Measurements from ENCODE around the gene FHL5.
"Not testable (repeated sequence)": the region's sequence is repeated elsewhere in the genome, so short reads cannot be mapped to it uniquely, and the experiment has no call there.

FHL5 gene

GRCh38 chr6:96624957-96625356 is 62.0 kb downstream of the FHL5 start:
- H4K8ac ChIP-seq (ENCODE audit: low read length): no peak overlapping the region
- H2AFZ ChIP-seq (ENCODE audit: low read depth, low read length): no peak overlapping the region
- no peak overlapping the region for H4K91ac ChIP-seq (ENCODE audit: low read length)
- no peaks in the 10 kb centered on the region for H3K79me1 ChIP-seq (replicated peaks; ENCODE audit: low read length, poor library complexity, severe bottlenecking)
- H3K18ac ChIP-seq (ENCODE audit: low read depth in 1 of 2, low read length in 2 of 2): no peak overlapping the region
- no peak overlapping the region for H3K4me2 ChIP-seq (ENCODE audit: low read length, poor library complexity, severe bottlenecking)
- WGBS: 81% methylated on average over 3 of the region's 3 CpGs
- no peak overlapping the region for H2BK15ac ChIP-seq (ENCODE audit: low read depth, poor library complexity, severe bottlenecking)
- no peak for DNase-seq
- H2BK120ac ChIP-seq (ENCODE audit: low read depth, low read length): no peak overlapping the region
- no peak overlapping the region for H2BK5ac ChIP-seq (ENCODE audit: low read depth, low read length, poor library complexity, severe bottlenecking)
- H3K27ac ChIP-seq (ENCODE audit: low read length, poor library complexity, severe bottlenecking): no peak overlapping the region
- H3K4me1 ChIP-seq (ENCODE audit: control insufficient read depth, insufficient read depth, low read depth, low read length): no peaks in the 10 kb centered on the region
- no peak overlapping the region for H2BK12ac ChIP-seq (ENCODE audit: low read length in 2 of 2)
- no peak overlapping the region for H3K4me3 ChIP-seq (ENCODE audit: insufficient read depth in 1 of 2, low read depth in 1 of 2, low read length in 2 of 2)
- no peaks in the 10 kb centered on the region for H3K36me3 ChIP-seq (ENCODE audit: control insufficient read depth in 1 of 2, insufficient read depth in 2 of 2, low read depth in 1 of 2, low read length in 2 of 2)
- no peak overlapping the region for H3K14ac ChIP-seq (ENCODE audit: low read length in 2 of 2)
- no peak overlapping the region for H3K23ac ChIP-seq (ENCODE audit: low read length in 2 of 2)
- H3K9me3 ChIP-seq (ENCODE audit: control insufficient read depth, low read length): no peaks in the 10 kb centered on the region
- no peak overlapping the region for H3K9ac ChIP-seq (ENCODE audit: low read length)
- H3K27me3 ChIP-seq (ENCODE audit: control insufficient read depth in 1 of 2, insufficient read depth in 1 of 2, low read length in 2 of 2): peaks cover 6% of the 10 kb centered on the region in 2 experiments
- no peak overlapping the region for H2AK5ac ChIP-seq (ENCODE audit: low read length, severe bottlenecking)
- H3K4ac ChIP-seq (ENCODE audit: low read depth in 1 of 2, low read length in 2 of 2): no peak overlapping the region

GRCh38 chr6:96626759-96627364 is 63.9 kb downstream of the FHL5 start:
- Histone ChIP-seq H2BK12ac (ENCODE audit: low read length in 2 of 2) (no peak overlapping the region), H2AK5ac (ENCODE audit: low read length, severe bottlenecking) (no peak overlapping the region), H3K27ac (ENCODE audit: low read length, poor library complexity, severe bottlenecking) (no peak overlapping the region), H3K4me1 (ENCODE audit: control insufficient read depth, insufficient read depth, low read depth, low read length) (no peaks in the 10 kb centered on the region), H2BK5ac (ENCODE audit: low read depth, low read length, poor library complexity, severe bottlenecking) (no peak overlapping the region), H4K8ac (ENCODE audit: low read length) (no peak overlapping the region), H2AFZ (ENCODE audit: low read depth, low read length) (no peak overlapping the region), H3K14ac (ENCODE audit: low read length in 2 of 2) (no peak overlapping the region), H3K4me2 (ENCODE audit: low read length, poor library complexity, severe bottlenecking) (no peak overlapping the region), H3K9me3 (ENCODE audit: control insufficient read depth, low read length) (no peaks in the 10 kb centered on the region), H3K79me1 (replicated peaks; ENCODE audit: low read length, poor library complexity, severe bottlenecking) (no peaks in the 10 kb centered on the region), H3K9ac (ENCODE audit: low read length) (no peak overlapping the region), H3K18ac (ENCODE audit: low read depth in 1 of 2, low read length in 2 of 2) (no peak overlapping the region), H2BK15ac (ENCODE audit: low read depth, poor library complexity, severe bottlenecking) (no peak overlapping the region), H2BK120ac (ENCODE audit: low read depth, low read length) (no peak overlapping the region), H3K23ac (ENCODE audit: low read length in 2 of 2) (no peak overlapping the region), H3K4ac (ENCODE audit: low read depth in 1 of 2, low read length in 2 of 2) (no peak overlapping the region), H3K4me3 (ENCODE audit: insufficient read depth in 1 of 2, low read depth in 1 of 2, low read length in 2 of 2) (no peak overlapping the region), H4K91ac (ENCODE audit: low read length) (no peak overlapping the region), H3K27me3 (ENCODE audit: control insufficient read depth in 1 of 2, insufficient read depth in 1 of 2, low read length in 2 of 2) (peaks cover 6% of the 10 kb centered on the region in 2 experiments), H3K36me3 (ENCODE audit: control insufficient read depth in 1 of 2, insufficient read depth in 2 of 2, low read depth in 1 of 2, low read length in 2 of 2) (no peaks in the 10 kb centered on the region)
- peak; percentile 61 for DNase-seq
- 0% methylated on average over 1 of the region's 2 CpGs for WGBS

- Histone ChIP-seq H2BK5ac (ENCODE audit: low read depth, low read length, poor library complexity, severe bottlenecking) (no peak overlapping the region), H4K8ac (ENCODE audit: low read length) (no peak overlapping the region), H3K27ac (ENCODE audit: low read length, poor library complexity, severe bottlenecking) (no peak overlapping the region), H2AK5ac (ENCODE audit: low read length, severe bottlenecking) (no peak overlapping the region), H4K91ac (ENCODE audit: low read length) (no peak overlapping the region), H3K9me3 (ENCODE audit: control insufficient read depth, low read length) (no peaks in the 10 kb centered on the region), H3K27me3 (ENCODE audit: control insufficient read depth in 1 of 2, insufficient read depth in 1 of 2, low read length in 2 of 2) (no peaks in the 10 kb centered on the region), H2AFZ (ENCODE audit: low read depth, low read length) (no peak overlapping the region), H3K4me3 (ENCODE audit: insufficient read depth in 1 of 2, low read depth in 1 of 2, low read length in 2 of 2) (no peak overlapping the region), H3K4ac (ENCODE audit: low read depth in 1 of 2, low read length in 2 of 2) (no peak overlapping the region), H3K23ac (ENCODE audit: low read length in 2 of 2) (no peak overlapping the region), H3K36me3 (ENCODE audit: control insufficient read depth in 1 of 2, insufficient read depth in 2 of 2, low read depth in 1 of 2, low read length in 2 of 2) (no peaks in the 10 kb centered on the region), H3K9ac (ENCODE audit: low read length) (no peak overlapping the region), H3K4me2 (ENCODE audit: low read length, poor library complexity, severe bottlenecking) (no peak overlapping the region), H3K18ac (ENCODE audit: low read depth in 1 of 2, low read length in 2 of 2) (no peak overlapping the region), H2BK12ac (ENCODE audit: low read length in 2 of 2) (no peak overlapping the region), H3K14ac (ENCODE audit: low read length in 2 of 2) (no peak overlapping the region), H3K4me1 (ENCODE audit: control insufficient read depth, insufficient read depth, low read depth, low read length) (no peaks in the 10 kb centered on the region), H3K79me1 (replicated peaks; ENCODE audit: low read length, poor library complexity, severe bottlenecking) (no peaks in the 10 kb centered on the region), H2BK120ac (ENCODE audit: low read depth, low read length) (no peak overlapping the region), H2BK15ac (ENCODE audit: low read depth, poor library complexity, severe bottlenecking) (no peak overlapping the region)
- no peak for DNase-seq
- WGBS: no CpG with 5 or more reads among the region's 3 CpGs
Measured at GRCh38 chr6:96631248-96631647, 68.3 kb downstream of the FHL5 start.

- H4K91ac ChIP-seq (ENCODE audit: low read length); H3K36me3 ChIP-seq (ENCODE audit: control insufficient read depth in 1 of 2, insufficient read depth in 2 of 2, low read depth in 1 of 2, low read length in 2 of 2); H2BK12ac ChIP-seq (ENCODE audit: low read length in 2 of 2); H3K27ac ChIP-seq (ENCODE audit: low read length, poor library complexity, severe bottlenecking); H2AK5ac ChIP-seq (ENCODE audit: low read length, severe bottlenecking); H3K4me2 ChIP-seq (ENCODE audit: low read length, poor library complexity, severe bottlenecking); H3K79me1 ChIP-seq (replicated peaks; ENCODE audit: low read length, poor library complexity, severe bottlenecking); H2BK5ac ChIP-seq (ENCODE audit: low read depth, low read length, poor library complexity, severe bottlenecking); H2AFZ ChIP-seq (ENCODE audit: low read depth, low read length); H3K4me1 ChIP-seq (ENCODE audit: control insufficient read depth, insufficient read depth, low read depth, low read length); H3K4ac ChIP-seq (ENCODE audit: low read depth in 1 of 2, low read length in 2 of 2); DNase-seq; H4K8ac ChIP-seq (ENCODE audit: low read length); H3K23ac ChIP-seq (ENCODE audit: low read length in 2 of 2); H3K9ac ChIP-seq (ENCODE audit: low read length); H3K18ac ChIP-seq (ENCODE audit: low read depth in 1 of 2, low read length in 2 of 2); H2BK120ac ChIP-seq (ENCODE audit: low read depth, low read length); H3K4me3 ChIP-seq (ENCODE audit: insufficient read depth in 1 of 2, low read depth in 1 of 2, low read length in 2 of 2); H2BK15ac ChIP-seq (ENCODE audit: low read depth, poor library complexity, severe bottlenecking); H3K14ac ChIP-seq (ENCODE audit: low read length in 2 of 2); H3K27me3 ChIP-seq (ENCODE audit: control insufficient read depth in 1 of 2, insufficient read depth in 1 of 2, low read length in 2 of 2); H3K9me3 ChIP-seq (ENCODE audit: control insufficient read depth, low read length): not testable (repeated sequence)
- 69% methylated on average over 10 of the region's 10 CpGs for WGBS
Measured at GRCh38 chr6:96637979-96638378, 75.1 kb downstream of the FHL5 start.
